Spleen (tissue), 7 donors: Measurements from ENCODE around the gene VPS37B.

ENCODE experiments used
- CTCF ChIP-seq, 11 experiments: fragments of 200-600 bp in 7 of 11; fragments of 450-650 bp in 4 of 11; sonication (generic) in 4 of 11; IDR thresholded peaks in 8 of 11; conservative IDR thresholded peaks in 3 of 11; 1 replicate in 7 of 11; 2 replicates in 4 of 11; pipeline versions ENCODE4 v1.4.0 to v1.8.0; 2016 to 2021; ENCODE audit warnings: antibody characterized with exemption in 11 of 11, inconsistent platforms in 4 of 11, mild to moderate bottlenecking in 1 of 11
- POLR2A ChIP-seq, 3 donors: fragments of 450-650 bp; IDR thresholded peaks; one replicate each; pipeline ENCODE4 v1.5.1; 2017; ENCODE audit warnings: antibody characterized with exemption in 3 of 3, mild to moderate bottlenecking in 1 of 3
- donor health status: DM: no; HTN: no; CAD: no; lungs with moderate emphysema.
- donor health status: DM: no; HTN: no; CAD: no.
- donor health status: DM: no; HTN: no; CAD: no.

GRCh38 chr12:122920687-122921086, 24.8 kb upstream of the VPS37B start:
- no peak for TF ChIP-seq CTCF (IDR thresholded peaks at IDR 0.05 in 8 of 11, conservative IDR thresholded peaks at IDR 0.05 in 3 of 11)
- TF ChIP-seq POLR2A (IDR thresholded peaks at IDR 0.05): no peak
